ENCODE measurements around the gene PSMA4. TPM values are rescaled to one million over a fixed set of nuclear protein-coding genes. Genes with fewer than 3 reads are reported as not detected.

The PSMA4 gene
- total RNA-seq, 1 donor from 2014 or later = 595 TPM

GRCh38 chr15:78563092-78563491 is 22.8 kb downstream of the PSMA4 start:
- H3K9me3 ChIP-seq (ENCODE audit: low read depth) = no peaks in the 10 kb centered on the region
- H3K9ac ChIP-seq = no peak overlapping the region
- TF ChIP-seq EZH2 (IDR thresholded peaks at IDR 0.05) (no peak), CTCF (IDR thresholded peaks at IDR 0.05) (no peak), EZH2phosphoT487 (IDR thresholded peaks at IDR 0.05) (no peak)
- no peak overlapping the region for H3K4me3 ChIP-seq
- Mint-ChIP-seq H3K27ac (no peak overlapping the region), H3K4me3 (no peak overlapping the region), H3K9me3 (no peaks in the 10 kb centered on the region), H3K4me1 (peaks cover 19% of the 10 kb centered on the region), H3K27me3 (ENCODE audit: insufficient read depth, low read depth) (peaks cover 7% of the 10 kb centered on the region), H3K36me3 (no peaks in the 10 kb centered on the region)
- peaks cover 13% of the 10 kb centered on the region for H3K4me1 ChIP-seq
- H4K20me1 ChIP-seq (ENCODE audit: low read depth) = no peaks in the 10 kb centered on the region
- no peaks in the 10 kb centered on the region for H3K36me3 ChIP-seq
- H3K4me2 ChIP-seq = no peak overlapping the region
- H3F3A ChIP-seq (ENCODE audit: low read depth) = peaks cover 14% of the 10 kb centered on the region
- no peak for DNase-seq (ENCODE audit: low spot score)
- no peak overlapping the region for H2AFZ ChIP-seq (replicated peaks)
- H3K79me2 ChIP-seq (ENCODE audit: low read depth) = peaks cover 22% of the 10 kb centered on the region
- no peak overlapping the region for H3K27ac ChIP-seq
- peaks cover 11% of the 10 kb centered on the region for H3K27me3 ChIP-seq

DNA sequence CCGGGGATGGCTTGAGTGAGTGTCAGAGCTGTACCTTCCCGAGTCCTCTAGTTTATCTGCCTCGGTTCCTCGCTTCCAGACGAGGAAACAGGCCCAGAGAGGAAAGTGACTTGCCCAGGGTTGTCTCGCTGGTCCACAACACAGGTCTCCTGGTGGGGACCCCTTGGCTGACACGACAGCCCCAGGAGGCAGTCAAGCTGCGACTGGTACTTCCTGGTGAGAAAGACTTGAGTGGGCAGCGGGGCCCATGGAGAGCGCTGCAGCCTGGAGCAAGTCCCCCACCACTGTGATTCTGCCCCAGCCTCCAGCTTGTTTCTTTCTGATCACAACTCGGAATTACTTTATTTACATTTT is 24.5 kb downstream of the PSMA4 start:
- peaks cover 22% of the 10 kb centered on the region for H3K4me1 Mint-ChIP-seq
- no peak for DNase-seq (ENCODE audit: low spot score)
- Histone ChIP-seq H3K79me2 (ENCODE audit: low read depth) (peaks cover 38% of the 10 kb centered on the region), H4K20me1 (ENCODE audit: low read depth) (no peaks in the 10 kb centered on the region), H3K27me3 (peaks cover 11% of the 10 kb centered on the region), H3K27ac (no peak overlapping the region), H3K4me1 (peaks cover 13% of the 10 kb centered on the region), H3K36me3 (no peaks in the 10 kb centered on the region), H3K9ac (no peak overlapping the region), H3K9me3 (ENCODE audit: low read depth) (no peaks in the 10 kb centered on the region), H2AFZ (replicated peaks) (no peak overlapping the region), H3K4me2 (peak overlapping the region; percentile 7), H3K4me3 (no peak overlapping the region), H3F3A (ENCODE audit: low read depth) (peaks cover 14% of the 10 kb centered on the region)
- TF ChIP-seq EZH2 (IDR thresholded peaks at IDR 0.05) (no peak), CTCF (IDR thresholded peaks at IDR 0.05) (no peak), EZH2phosphoT487 (IDR thresholded peaks at IDR 0.05) (no peak)
- H3K27me3 Mint-ChIP-seq (ENCODE audit: insufficient read depth, low read depth) = peaks cover 7% of the 10 kb centered on the region
- no peaks in the 10 kb centered on the region for H3K9me3 Mint-ChIP-seq
- peak overlapping the region; percentile 88 for H3K4me3 Mint-ChIP-seq
- H3K36me3 Mint-ChIP-seq = no peaks in the 10 kb centered on the region
- H3K27ac Mint-ChIP-seq = no peak overlapping the region

GRCh38 chr15:78565097-78565950 is 25.1 kb downstream of the PSMA4 start, which contains the start of gene CHRNA5:
CHRNA5 (plus strand) TSS chr15:78565520; CDS start chr15:78565720, 200 bp downstream.
- Histone ChIP-seq H2AFZ (replicated peaks) (peak within 1 kb of the TSS; percentile 91), H3K9ac (peak within 1 kb of the TSS; percentile 59), H3F3A (ENCODE audit: low read depth) (peaks cover 14% of the 10 kb centered on the region), H3K4me3 (peak within 1 kb of the TSS; percentile 94), H3K27ac (peak within 1 kb of the TSS; percentile 75), H4K20me1 (ENCODE audit: low read depth) (no peaks in the 10 kb centered on the region), H3K36me3 (no peaks in the 10 kb centered on the region), H3K4me2 (peak within 1 kb of the TSS; percentile 96), H3K27me3 (peaks cover 11% of the 10 kb centered on the region), H3K79me2 (ENCODE audit: low read depth) (peaks cover 44% of the 10 kb centered on the region), H3K4me1 (peaks cover 13% of the 10 kb centered on the region), H3K9me3 (ENCODE audit: low read depth) (no peaks in the 10 kb centered on the region)
- DNase-seq (ENCODE audit: low spot score) = peak; percentile 98
- TF ChIP-seq EZH2phosphoT487 (IDR thresholded peaks at IDR 0.05) = no peak
- no peak for TF ChIP-seq CTCF (IDR thresholded peaks at IDR 0.05)
- TF ChIP-seq EZH2 (IDR thresholded peaks at IDR 0.05) = no peak
- H3K36me3 Mint-ChIP-seq = no peaks in the 10 kb centered on the region
- H3K4me3 Mint-ChIP-seq = peak within 1 kb of the TSS; percentile 96
- peaks cover 7% of the 10 kb centered on the region for H3K27me3 Mint-ChIP-seq (ENCODE audit: insufficient read depth, low read depth)
- H3K27ac Mint-ChIP-seq = peak within 1 kb of the TSS; percentile 67
- peaks cover 22% of the 10 kb centered on the region for H3K4me1 Mint-ChIP-seq
- H3K9me3 Mint-ChIP-seq = no peaks in the 10 kb centered on the region

All from neural progenitor cell (in vitro differentiated cells).